Measurements from ENCODE around the gene SLC11A1. TPM values are rescaled to one million over a fixed set of nuclear protein-coding genes. Genes with fewer than 3 reads are reported as not detected.

The SLC11A1 gene
- total and polyA plus RNA-seq, 2 experiments from 2014 or later = 0.31 TPM; not detected in 1

- TF ChIP-seq ZNF462 (CRISPR knock-in tag; IDR thresholded peaks at IDR 0.05) = no peak
- no peak for TF ChIP-seq JUNB (IDR thresholded peaks at IDR 0.05; ENCODE audit: unreplicated experiment)
- no peak for TF ChIP-seq CREB1 (CRISPR knock-in tag; IDR thresholded peaks at IDR 0.05; ENCODE audit: low read depth)
- no peak for TF ChIP-seq EZH2phosphoT487 (IDR thresholded peaks at IDR 0.05; ENCODE audit: unreplicated experiment)
Observed at GRCh38 chr2:218436992-218437391, 54.9 kb downstream of the SLC11A1 start (continued).

- Histone ChIP-seq H3K9me2 (ENCODE audit: insufficient read depth) (no peaks in the 10 kb centered on the region), H3K4me3 (no peak overlapping the region), H3K36me3 (ENCODE audit: insufficient read depth) (no peaks in the 10 kb centered on the region), H3K4me2 (no peak overlapping the region), H2AFZ (no peak overlapping the region), H4K20me1 (replicated peaks; ENCODE audit: insufficient read depth) (no peaks in the 10 kb centered on the region), H3K79me2 (replicated peaks; ENCODE audit: insufficient read depth) (no peaks in the 10 kb centered on the region), H3K27me3 (ENCODE audit: insufficient read depth) (no peaks in the 10 kb centered on the region), H3K27ac (ENCODE audit: low read depth) (no peak overlapping the region), H3F3A (replicated peaks; ENCODE audit: low read depth) (no peaks in the 10 kb centered on the region), H3K4me1 (ENCODE audit: insufficient read depth) (no peaks in the 10 kb centered on the region)
- TF ChIP-seq CREB1 (CRISPR knock-in tag; IDR thresholded peaks at IDR 0.05; ENCODE audit: low read depth) (no peak), ZNF114 (CRISPR knock-in tag; IDR thresholded peaks at IDR 0.05) (no peak), EZH2 (IDR thresholded peaks at IDR 0.05; ENCODE audit: low read depth, unreplicated experiment) (no peak), STAT1 (IDR thresholded peaks at IDR 0.05; ENCODE audit: unreplicated experiment) (no peak), JUNB (IDR thresholded peaks at IDR 0.05; ENCODE audit: unreplicated experiment) (no peak), ETS1 (IDR thresholded peaks at IDR 0.05) (no peak)
- H3K27me3 Mint-ChIP-seq (ENCODE audit: insufficient read depth, low read depth, poor library complexity) = peaks cover 8% of the 10 kb centered on the region
- no peaks in the 10 kb centered on the region for H3K9me3 Mint-ChIP-seq
- no peak overlapping the region for H3K27ac Mint-ChIP-seq
- H3K4me3 Mint-ChIP-seq = no peak overlapping the region
- ATAC-seq = no peak
- no peaks in the 10 kb centered on the region for H3K4me1 Mint-ChIP-seq
- H3K36me3 Mint-ChIP-seq (ENCODE audit: low read depth) = no peaks in the 10 kb centered on the region
- no peak for DNase-seq (ENCODE audit: low spot score)
Observed at GRCh38 chr2:218437969-218438368, 55.9 kb downstream of the SLC11A1 start.

All from GM23338 (cell line).